GM12864 (cell line): Measurements from ENCODE around the gene FLT1.

Experiments used
- DNase-seq: peaks from one replicate; pipeline ENCODE4 v3.0.0-alpha.2; 2011; ENCODE audit warnings: low read depth
- H3K4me3 ChIP-seq: 2 replicates; pipeline ENCODE4 v1.5.1; 2011; ENCODE audit warnings: mild to moderate bottlenecking, low read depth, low read length, control low read depth
- TF ChIP-seq, protein P1 (sequence below): IDR thresholded peaks from 2 replicates; pipeline ENCODE4 v1.5.1; 2011; ENCODE audit warnings: low read depth, mild to moderate bottlenecking, moderate library complexity, low read length, control low read depth, inconsistent platforms; ENCODE audit errors: missing control alignments

The FLT1 gene

DNA sequence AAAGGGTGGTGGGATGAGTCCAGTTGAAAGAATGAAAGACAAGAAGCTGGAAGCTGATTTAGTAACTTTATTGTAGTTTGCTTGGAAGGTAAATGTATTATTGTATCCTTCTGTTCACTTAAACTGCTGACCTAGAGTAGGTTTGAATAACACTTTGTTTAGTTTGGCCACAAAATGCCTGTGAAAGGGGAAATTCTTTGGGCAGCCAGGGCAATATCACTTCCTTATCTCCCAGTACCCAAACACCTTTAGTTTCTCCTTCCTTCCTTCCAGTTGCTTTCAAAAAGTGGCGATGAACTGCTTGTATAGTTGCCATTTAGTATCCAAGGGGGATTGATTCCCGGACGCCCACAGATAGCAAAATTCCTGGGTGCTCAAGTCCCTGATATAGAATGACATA lies 236.5 kb downstream of the FLT1 start:
- TF ChIP-seq, protein P1, sequence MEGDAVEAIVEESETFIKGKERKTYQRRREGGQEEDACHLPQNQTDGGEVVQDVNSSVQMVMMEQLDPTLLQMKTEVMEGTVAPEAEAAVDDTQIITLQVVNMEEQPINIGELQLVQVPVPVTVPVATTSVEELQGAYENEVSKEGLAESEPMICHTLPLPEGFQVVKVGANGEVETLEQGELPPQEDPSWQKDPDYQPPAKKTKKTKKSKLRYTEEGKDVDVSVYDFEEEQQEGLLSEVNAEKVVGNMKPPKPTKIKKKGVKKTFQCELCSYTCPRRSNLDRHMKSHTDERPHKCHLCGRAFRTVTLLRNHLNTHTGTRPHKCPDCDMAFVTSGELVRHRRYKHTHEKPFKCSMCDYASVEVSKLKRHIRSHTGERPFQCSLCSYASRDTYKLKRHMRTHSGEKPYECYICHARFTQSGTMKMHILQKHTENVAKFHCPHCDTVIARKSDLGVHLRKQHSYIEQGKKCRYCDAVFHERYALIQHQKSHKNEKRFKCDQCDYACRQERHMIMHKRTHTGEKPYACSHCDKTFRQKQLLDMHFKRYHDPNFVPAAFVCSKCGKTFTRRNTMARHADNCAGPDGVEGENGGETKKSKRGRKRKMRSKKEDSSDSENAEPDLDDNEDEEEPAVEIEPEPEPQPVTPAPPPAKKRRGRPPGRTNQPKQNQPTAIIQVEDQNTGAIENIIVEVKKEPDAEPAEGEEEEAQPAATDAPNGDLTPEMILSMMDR: no peak
- DNase-seq: no peak
- H3K4me3 ChIP-seq: no peak overlapping the region

- DNase-seq: no peak
- TF ChIP-seq, protein P1: no peak
- no peak overlapping the region for H3K4me3 ChIP-seq
Observed at GRCh38 chr13:28257305-28257704, 237.6 kb downstream of the FLT1 start.

DNA sequence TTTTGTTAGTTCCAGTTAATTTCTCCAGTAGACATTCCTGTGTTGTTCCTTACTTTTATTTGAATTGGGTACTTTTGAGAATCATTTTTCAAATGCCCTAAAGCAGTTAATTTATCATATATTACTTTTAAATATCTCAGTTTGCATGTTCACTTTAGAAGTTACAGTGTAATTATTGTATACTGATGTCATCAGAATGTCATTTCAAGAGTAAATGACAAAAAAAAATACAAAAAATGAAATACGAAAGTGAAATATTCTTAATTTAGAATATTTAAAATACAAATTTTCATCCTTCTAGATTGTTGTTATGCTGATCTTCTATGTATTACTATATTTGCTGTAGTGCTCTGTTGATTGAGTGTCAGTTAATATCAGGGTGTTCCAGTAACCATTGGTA lies 242.4 kb downstream of the FLT1 start:
- no peak for DNase-seq
- H3K4me3 ChIP-seq: no peak overlapping the region
- TF ChIP-seq, protein P1: no peak

DNA sequence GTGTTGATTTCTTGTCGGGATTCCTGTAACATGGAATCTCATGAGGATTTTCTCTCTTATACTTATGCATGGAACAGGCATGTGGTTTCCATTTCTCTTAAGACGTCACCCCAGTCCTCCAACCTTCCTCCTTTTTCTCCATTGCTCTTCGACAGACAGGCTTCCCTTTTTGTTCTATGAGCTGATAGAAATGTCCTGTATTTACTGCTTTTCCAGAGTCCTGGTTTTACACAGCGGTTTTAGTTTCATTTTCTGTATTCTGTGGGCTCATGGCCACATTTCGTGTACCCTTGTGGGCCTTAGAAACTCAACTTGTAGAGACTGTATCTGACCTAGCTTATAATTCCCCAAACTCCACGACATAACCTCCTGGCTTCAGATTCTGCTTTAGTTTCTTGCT lies 243.5 kb downstream of the FLT1 start:
- TF ChIP-seq, protein P1: no peak
- no peak overlapping the region for H3K4me3 ChIP-seq
- DNase-seq: no peak

DNA sequence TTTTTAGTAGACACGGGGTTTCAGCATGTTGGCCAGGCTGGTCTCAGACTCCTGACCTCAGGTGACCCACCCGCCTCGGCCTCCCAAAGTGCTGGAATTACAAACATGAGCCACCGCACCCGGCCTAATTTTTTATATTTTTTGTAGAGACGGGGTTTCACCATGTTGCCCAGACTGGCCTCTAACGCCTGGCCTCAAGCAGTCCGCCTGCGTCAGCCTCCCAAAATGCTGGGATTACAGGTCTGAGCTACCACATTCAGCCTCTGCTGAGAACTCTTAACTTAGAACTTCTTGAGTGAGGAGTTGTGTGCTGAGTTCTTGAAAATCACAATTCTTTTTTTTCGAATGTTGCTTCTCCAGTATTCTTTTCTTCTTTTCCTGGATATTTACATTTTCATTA lies 244.4 kb downstream of the FLT1 start:
- no peak for DNase-seq
- H3K4me3 ChIP-seq: no peak overlapping the region
- TF ChIP-seq, protein P1: no peak
